Fibroblast of the aortic adventitia (primary cell): ENCODE results near the gene MTG1. TPM values are rescaled to one million over a fixed set of nuclear protein-coding genes. Genes with fewer than 3 reads are reported as not detected.

ENCODE experiments used
- DNase-seq: peaks from one replicate; pipeline ENCODE4 v3.0.0-alpha.2; 2010; ENCODE audit warnings: low read depth
- H3K4me3 ChIP-seq: 2 replicates; pipeline ENCODE4 v1.5.1; 2011; ENCODE audit warnings: low read depth, mild to moderate bottlenecking, control low read depth, low read length, moderate library complexity
- total RNA-seq: library from RNA; depleted of rRNA; stranded (reverse); fragments of >200 nt; gene quantifications from 2 replicates; pipeline ENCODE4 v1.2.3, GENCODE V29; 2012; ENCODE audit warnings: low replicate concordance
- TF ChIP-seq, protein P1 (sequence below): IDR thresholded peaks from 2 replicates; pipeline ENCODE4 v1.5.1; 2011; ENCODE audit warnings: mild to moderate bottlenecking, low read length, control low read depth, inconsistent platforms; ENCODE audit not compliant: insufficient read depth

Gene MTG1
- total RNA-seq, 1 donor: 25.4 TPM

- DNase-seq: no peak
- TF ChIP-seq, protein P1, sequence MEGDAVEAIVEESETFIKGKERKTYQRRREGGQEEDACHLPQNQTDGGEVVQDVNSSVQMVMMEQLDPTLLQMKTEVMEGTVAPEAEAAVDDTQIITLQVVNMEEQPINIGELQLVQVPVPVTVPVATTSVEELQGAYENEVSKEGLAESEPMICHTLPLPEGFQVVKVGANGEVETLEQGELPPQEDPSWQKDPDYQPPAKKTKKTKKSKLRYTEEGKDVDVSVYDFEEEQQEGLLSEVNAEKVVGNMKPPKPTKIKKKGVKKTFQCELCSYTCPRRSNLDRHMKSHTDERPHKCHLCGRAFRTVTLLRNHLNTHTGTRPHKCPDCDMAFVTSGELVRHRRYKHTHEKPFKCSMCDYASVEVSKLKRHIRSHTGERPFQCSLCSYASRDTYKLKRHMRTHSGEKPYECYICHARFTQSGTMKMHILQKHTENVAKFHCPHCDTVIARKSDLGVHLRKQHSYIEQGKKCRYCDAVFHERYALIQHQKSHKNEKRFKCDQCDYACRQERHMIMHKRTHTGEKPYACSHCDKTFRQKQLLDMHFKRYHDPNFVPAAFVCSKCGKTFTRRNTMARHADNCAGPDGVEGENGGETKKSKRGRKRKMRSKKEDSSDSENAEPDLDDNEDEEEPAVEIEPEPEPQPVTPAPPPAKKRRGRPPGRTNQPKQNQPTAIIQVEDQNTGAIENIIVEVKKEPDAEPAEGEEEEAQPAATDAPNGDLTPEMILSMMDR: no peak
- no peak overlapping the region for H3K4me3 ChIP-seq
These were observed 62.3 kb downstream of the MTG1 start for GRCh38 chr10:133456041-133456951.

DNA sequence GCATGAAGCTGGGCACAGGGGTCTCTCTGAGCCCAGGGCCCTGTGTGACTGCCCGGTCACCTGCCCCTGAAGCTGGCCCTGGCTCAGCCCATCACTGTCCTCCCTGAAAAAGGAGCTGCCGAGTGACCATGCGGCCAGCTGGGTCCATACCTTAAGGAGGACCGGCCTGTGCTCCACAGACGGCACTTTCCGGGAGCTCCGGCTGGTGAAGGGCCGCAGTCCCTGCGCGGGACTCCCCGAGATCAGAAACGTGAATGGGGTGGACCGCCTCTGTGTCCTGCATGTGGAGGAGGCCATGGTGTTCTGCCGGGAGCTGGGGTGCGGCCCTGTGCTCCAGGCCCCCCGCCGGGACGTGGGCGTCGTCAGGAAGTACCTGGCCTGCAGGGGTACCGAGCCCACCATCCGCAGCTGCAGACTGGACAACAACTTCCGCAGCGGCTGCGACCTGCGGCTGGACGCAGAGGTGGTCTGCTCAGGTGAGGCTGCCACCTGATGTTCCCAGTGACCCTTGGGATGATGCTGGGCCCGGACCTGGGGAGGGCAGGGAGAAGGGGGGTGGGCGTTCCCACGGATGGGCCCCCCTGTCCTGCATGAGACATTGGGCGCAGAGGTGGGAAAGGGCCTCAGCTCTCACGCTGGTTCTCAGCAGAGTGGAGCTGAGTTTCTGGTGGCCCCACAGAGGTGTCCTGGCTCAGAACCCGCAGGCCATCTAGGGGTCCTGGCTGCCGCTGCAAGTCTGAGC is 63.3 kb downstream of the MTG1 start:
- no peak for DNase-seq
- no peak overlapping the region for H3K4me3 ChIP-seq
- TF ChIP-seq, protein P1: no peak

DNA sequence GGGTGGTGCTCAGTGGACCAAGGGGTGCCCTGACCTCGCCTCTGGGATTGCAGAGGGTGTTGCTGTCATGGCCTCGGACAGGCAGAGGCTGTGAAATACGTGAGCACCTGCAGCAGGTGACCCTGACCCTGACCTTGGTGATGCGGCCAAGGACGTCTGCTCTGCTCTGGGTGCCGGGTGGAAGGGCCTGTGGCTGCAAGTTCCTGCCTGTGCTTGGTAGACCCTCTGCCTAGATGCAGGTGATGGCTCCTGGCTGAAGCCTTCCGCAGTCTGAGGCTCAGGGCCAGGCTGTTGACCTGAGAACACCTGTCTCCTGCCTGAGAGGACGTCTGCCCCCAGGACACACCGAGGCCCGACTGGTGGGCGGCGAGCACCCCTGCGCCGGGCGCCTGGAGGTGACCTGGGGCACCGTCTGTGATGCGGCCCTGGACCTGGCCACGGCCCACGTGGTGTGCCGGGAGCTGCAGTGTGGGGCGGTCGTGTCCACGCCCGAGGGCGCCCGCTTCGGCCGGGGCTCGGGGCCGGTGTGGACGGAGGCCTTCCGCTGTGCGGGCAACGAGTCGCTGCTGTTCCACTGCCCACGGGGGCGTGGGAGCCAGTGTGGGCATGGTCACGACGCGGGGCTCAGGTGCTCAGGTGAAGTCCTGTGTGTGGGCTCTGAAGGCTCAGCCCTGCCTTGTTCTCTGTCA is 64.2 kb downstream of the MTG1 start:
- no peak overlapping the region for H3K4me3 ChIP-seq
- DNase-seq: no peak
- TF ChIP-seq, protein P1: no peak

- no peak for DNase-seq
- TF ChIP-seq, protein P1: no peak
- H3K4me3 ChIP-seq: no peak overlapping the region
These were observed 64.9 kb downstream of the MTG1 start for GRCh38 chr10:133458710-133459453.

DNA sequence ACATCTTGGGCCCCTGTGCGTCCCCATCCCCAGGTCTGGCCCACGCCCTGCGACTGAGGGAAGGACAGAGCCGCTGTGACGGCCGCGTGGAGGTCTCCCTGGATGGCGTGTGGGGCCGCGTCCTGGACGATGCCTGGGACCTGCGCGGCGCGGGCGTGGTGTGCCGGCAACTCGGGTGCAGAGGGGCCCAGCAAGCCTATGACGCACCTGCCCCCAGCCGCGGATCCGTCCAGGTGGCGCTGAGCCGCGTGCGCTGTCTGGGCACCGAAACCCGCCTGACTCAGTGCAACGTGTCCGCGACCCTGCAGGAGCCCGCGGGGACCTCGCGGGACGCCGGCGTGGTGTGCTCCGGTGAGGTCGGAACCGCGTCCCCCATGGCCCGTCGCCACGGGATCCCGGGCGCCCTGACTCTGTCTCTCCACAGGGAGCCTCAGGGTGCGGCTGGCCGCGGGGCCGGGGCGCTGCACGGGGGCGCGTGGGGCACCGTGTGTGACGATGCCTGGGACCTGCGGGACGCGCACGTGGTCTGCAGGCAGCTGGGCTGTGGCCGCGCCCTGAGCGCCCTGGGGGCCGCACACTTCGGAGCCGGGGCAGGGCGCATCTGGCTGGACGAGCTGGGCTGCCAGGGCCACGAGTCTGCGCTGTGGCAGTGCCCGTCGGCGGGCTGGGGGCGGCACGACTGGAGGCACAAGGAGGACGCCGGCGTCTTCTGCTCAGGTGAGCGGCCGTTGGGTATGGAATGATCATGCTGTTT is 65.7 kb downstream of the MTG1 start:
- TF ChIP-seq, protein P1: no peak
- no peak overlapping the region for H3K4me3 ChIP-seq
- DNase-seq: no peak
